ENCODE results near the gene RAD23A. TPM values are rescaled to one million over a fixed set of nuclear protein-coding genes. Genes with fewer than 3 reads are reported as not detected.

RAD23A gene
- total RNA-seq, 2 donors from 2014 or later = 78.5 to 121 TPM

GRCh38 chr19:12991296-12991695 lies 45.6 kb downstream of the RAD23A start:
- H3K36me3 ChIP-seq = no peaks in the 10 kb centered on the region
- no peak overlapping the region for H3K4me3 ChIP-seq
- DNase-seq = no peak
- TF ChIP-seq CTCF (IDR thresholded peaks at IDR 0.05) = no peak
- H3K9ac ChIP-seq (ENCODE audit: low read depth in 2 of 2, low read length in 2 of 2) = no peak overlapping the region
- H3K27me3 ChIP-seq = no peaks in the 10 kb centered on the region
- no peaks in the 10 kb centered on the region for H3K4me1 ChIP-seq
- H3K9me3 ChIP-seq = no peaks in the 10 kb centered on the region
- intact Hi-C loops (cut with DNase I) = no loop called here
- H3K27ac ChIP-seq = no peak overlapping the region

GRCh38 chr19:12992729-12993128 lies 47.1 kb downstream of the RAD23A start:
- no peaks in the 10 kb centered on the region for H3K4me1 ChIP-seq
- H3K9ac ChIP-seq (ENCODE audit: low read depth in 2 of 2, low read length in 2 of 2) = no peak overlapping the region
- intact Hi-C loops (cut with DNase I) = no loop called here
- DNase-seq = no peak
- no peak for TF ChIP-seq CTCF (IDR thresholded peaks at IDR 0.05)
- no peaks in the 10 kb centered on the region for H3K27me3 ChIP-seq
- no peaks in the 10 kb centered on the region for H3K36me3 ChIP-seq
- no peaks in the 10 kb centered on the region for H3K9me3 ChIP-seq
- no peak overlapping the region for H3K4me3 ChIP-seq
- no peak overlapping the region for H3K27ac ChIP-seq

- H3K36me3 ChIP-seq = no peaks in the 10 kb centered on the region
- no peak for DNase-seq
- TF ChIP-seq CTCF (IDR thresholded peaks at IDR 0.05) = no peak
- intact Hi-C loops (cut with DNase I) = no loop called here
- no peaks in the 10 kb centered on the region for H3K27me3 ChIP-seq
- H3K27ac ChIP-seq = no peak overlapping the region
- no peaks in the 10 kb centered on the region for H3K4me1 ChIP-seq
- no peak overlapping the region for H3K9ac ChIP-seq (ENCODE audit: low read depth in 2 of 2, low read length in 2 of 2)
- H3K9me3 ChIP-seq = no peaks in the 10 kb centered on the region
- no peak overlapping the region for H3K4me3 ChIP-seq
These were observed 47.9 kb downstream of the RAD23A start for GRCh38 chr19:12993562-12993961.

GRCh38 chr19:12994701-12995595 lies 49.3 kb downstream of the RAD23A start, which contains the start of gene NFIX:
TSS of gene NFIX (plus strand) at chr19:12995475. CDS start at chr19:12995838, 363 bp downstream.
- intact Hi-C loops (cut with DNase I) = no loop called here
- peak within 1 kb of the TSS; percentile 61 for H3K27ac ChIP-seq

More at GRCh38 chr19:12994701-12995595, 49.3 kb downstream of the RAD23A start, which contains the start of gene NFIX:
- Histone ChIP-seq H3K9ac (ENCODE audit: low read depth in 2 of 2, low read length in 2 of 2) (peak within 1 kb of the TSS; percentile 84 to 93), H3K4me1 (no peaks in the 10 kb centered on the region), H3K4me3 (peak within 1 kb of the TSS; percentile 65), H3K27me3 (no peaks in the 10 kb centered on the region), H3K9me3 (no peaks in the 10 kb centered on the region), H3K36me3 (no peaks in the 10 kb centered on the region)
- peak; percentile 71 for DNase-seq
- no peak for TF ChIP-seq CTCF (IDR thresholded peaks at IDR 0.05)

Measured in colonic mucosa (tissue), 4 donors.